IMR-90 (cell line): ENCODE data around the gene ENAH.

Experiments used
- CEBPB ChIP-seq: IDR thresholded peaks from 2 replicates; pipeline ENCODE4 v1.6.1; 2012; ENCODE audit warnings: low read depth, low read length, improper control_type of control experiment
- CTCF ChIP-seq: conservative IDR thresholded peaks from 2 replicates; pipeline ENCODE4 v1.5.1; 2012; ENCODE audit warnings: mild to moderate bottlenecking, low read depth, low read length, improper control_type of control experiment
- FOS ChIP-seq: fragments of 150-350 bp; IDR thresholded peaks from 2 replicates; pipeline ENCODE4 v1.6.1; 2016; ENCODE audit warnings: low read depth, low read length
- MAFK ChIP-seq: IDR thresholded peaks from 2 replicates; pipeline ENCODE4 v1.6.1; 2012; ENCODE audit warnings: low read depth, low read length, improper control_type of control experiment
- MAZ ChIP-seq: IDR thresholded peaks from 2 replicates; pipeline ENCODE4 v1.6.1; 2012; ENCODE audit warnings: low read depth, mild to moderate bottlenecking, low read length, improper control_type of control experiment, moderate library complexity, borderline replicate concordance
- POLR2A ChIP-seq: IDR thresholded peaks from 2 replicates; pipeline ENCODE4 v1.6.1; 2012; ENCODE audit warnings: mild to moderate bottlenecking, low read depth, low read length
- RAD21 ChIP-seq: IDR thresholded peaks from 2 replicates; pipeline ENCODE4 v1.6.1; 2012; ENCODE audit warnings: low read length, improper control_type of control experiment
- RCOR1 ChIP-seq: IDR thresholded peaks from 2 replicates; pipeline ENCODE4 v1.6.1; 2012; ENCODE audit warnings: mild to moderate bottlenecking, low read length, improper control_type of control experiment; ENCODE audit not compliant: insufficient replicate concordance
- RFX5 ChIP-seq: IDR thresholded peaks from 2 replicates; pipeline ENCODE4 v1.8.0; 2012; ENCODE audit warnings: low read depth, mild to moderate bottlenecking, low read length, moderate library complexity
- SMC3 ChIP-seq: fragments of 150-350 bp; IDR thresholded peaks from 2 replicates; pipeline ENCODE4 v1.6.1; 2016; ENCODE audit warnings: low read depth, mild to moderate bottlenecking, antibody characterized with exemption, low read length, moderate library complexity

- TF ChIP-seq CTCF (no peak), MAFK (no peak), FOS (no peak), RAD21 (no peak), SMC3 (no peak), POLR2A (no peak), RFX5 (no peak), RCOR1 (no peak), MAZ (no peak), CEBPB (no peak)
Measured at GRCh38 chr1:225556694-225557093, 96.2 kb downstream of the ENAH start.
